Natural killer cell (primary cell): ENCODE results near the gene DNAH2. TPM values are rescaled to one million over a fixed set of nuclear protein-coding genes. Genes with fewer than 3 reads are reported as not detected.

ENCODE experiments used
- ATAC-seq, 3 donors: fragments of 150-1000 bp in 2 of 3; fragments of 200-7000 bp in 1 of 3; cut with Tn5 transposase; 1 replicate in 1 of 3; 2 replicates in 2 of 3; pipeline ENCODE4 v1.10.0; 2021; ENCODE audit warnings: mild to moderate bottlenecking in 2 of 3, moderate library complexity in 2 of 3
- DNase-seq, 2 donors: peaks; one replicate each; pipeline versions ENCODE4 v3.0.0 to v3.0.0-alpha.2; 2013 to 2021; ENCODE audit warnings: mixed read lengths in 1 of 2
- H3K27ac ChIP-seq: one replicate; pipeline ENCODE4 v1.5.1; 2013; ENCODE audit warnings: mild to moderate bottlenecking, low read length
- H3K27me3 ChIP-seq: one replicate; pipeline ENCODE4 v1.6.1; 2013; ENCODE audit warnings: low read length; ENCODE audit not compliant: control insufficient read depth, insufficient read depth
- H3K36me3 ChIP-seq: one replicate; pipeline ENCODE4 v1.6.1; 2013; ENCODE audit warnings: low read length; ENCODE audit not compliant: control insufficient read depth, insufficient read depth
- H3K4me1 ChIP-seq: one replicate; pipeline ENCODE4 v1.6.1; 2013; ENCODE audit warnings: low read length; ENCODE audit not compliant: control insufficient read depth, insufficient read depth
- H3K4me3 ChIP-seq: one replicate; pipeline ENCODE4 v1.5.1; 2013; ENCODE audit warnings: low read length
- H3K9me3 ChIP-seq: one replicate; pipeline ENCODE4 v1.6.1; 2013; ENCODE audit warnings: low read length; ENCODE audit not compliant: control insufficient read depth, insufficient read depth
- H3K27ac Mint-ChIP-seq, 2 donors: one replicate each; pipeline ENCODE4 v1.8.0; 2022; ENCODE audit warnings: mild to moderate bottlenecking in 2 of 2, mixed read lengths in 2 of 2, moderate library complexity in 1 of 2
- H3K27me3 Mint-ChIP-seq, 2 donors: one replicate each; pipeline ENCODE4 v1.8.0; 2022; ENCODE audit warnings: low read depth in 2 of 2, mixed read lengths in 2 of 2
- H3K36me3 Mint-ChIP-seq: one replicate; pipeline ENCODE4 v1.8.0; 2022; ENCODE audit warnings: mixed read lengths
- H3K4me1 Mint-ChIP-seq, 2 donors: one replicate each; pipeline ENCODE4 v1.8.0; 2022; ENCODE audit warnings: mixed read lengths in 2 of 2
- H3K4me3 Mint-ChIP-seq: one replicate; pipeline ENCODE4 v1.8.0; 2022; ENCODE audit warnings: mild to moderate bottlenecking, moderate library complexity, mixed read lengths
- H3K9me3 Mint-ChIP-seq, 2 donors: one replicate each; pipeline ENCODE4 v1.8.0; 2022; ENCODE audit warnings: mixed read lengths in 2 of 2
- WGBS: methylation state at CpG from one replicate; pipeline ENCODE4 v1.1.7; 2013; ENCODE audit warnings: missing lambda C conversion rate; ENCODE audit not compliant: insufficient coverage; 5-methylcytosine and 5-hydroxymethylcytosine counted together
- intact Hi-C: fragments of 100-400 bp; cut with micrococcal nuclease; formaldehyde crosslinking; loops from one replicate; pipeline ENCODE4 v1.14.2; 2022
- total RNA-seq, 4 donors: library from RNA; stranded (reverse); fragments of 120-200 nt in 1 of 4; gene quantifications; one replicate each; pipeline versions ENCODE4 v1.2.3 to v1.2.4, GENCODE V29; 2013 to 2022
- TF ChIP-seq, protein P1 (sequence below): fragments of 200-600 bp; IDR thresholded peaks from one replicate; pipeline ENCODE4 v1.8.0; 2022; ENCODE audit warnings: antibody characterized with exemption

DNAH2 gene
- total RNA-seq, 3 donors from 2014 or later (not counting 1 experiment from before 2014, with no cell fraction given) = 0.05 to 0.07 TPM; not detected in 1

GRCh38 chr17:7797976-7798375 lies 80.4 kb downstream of the DNAH2 start:
- no peak overlapping the region for H3K4me3 ChIP-seq
- intact Hi-C loops = no loop called here
- no peaks in the 10 kb centered on the region for H3K4me1 ChIP-seq

GRCh38 chr17:7798839-7799238 lies 81.3 kb downstream of the DNAH2 start:
- TF ChIP-seq, protein P1, sequence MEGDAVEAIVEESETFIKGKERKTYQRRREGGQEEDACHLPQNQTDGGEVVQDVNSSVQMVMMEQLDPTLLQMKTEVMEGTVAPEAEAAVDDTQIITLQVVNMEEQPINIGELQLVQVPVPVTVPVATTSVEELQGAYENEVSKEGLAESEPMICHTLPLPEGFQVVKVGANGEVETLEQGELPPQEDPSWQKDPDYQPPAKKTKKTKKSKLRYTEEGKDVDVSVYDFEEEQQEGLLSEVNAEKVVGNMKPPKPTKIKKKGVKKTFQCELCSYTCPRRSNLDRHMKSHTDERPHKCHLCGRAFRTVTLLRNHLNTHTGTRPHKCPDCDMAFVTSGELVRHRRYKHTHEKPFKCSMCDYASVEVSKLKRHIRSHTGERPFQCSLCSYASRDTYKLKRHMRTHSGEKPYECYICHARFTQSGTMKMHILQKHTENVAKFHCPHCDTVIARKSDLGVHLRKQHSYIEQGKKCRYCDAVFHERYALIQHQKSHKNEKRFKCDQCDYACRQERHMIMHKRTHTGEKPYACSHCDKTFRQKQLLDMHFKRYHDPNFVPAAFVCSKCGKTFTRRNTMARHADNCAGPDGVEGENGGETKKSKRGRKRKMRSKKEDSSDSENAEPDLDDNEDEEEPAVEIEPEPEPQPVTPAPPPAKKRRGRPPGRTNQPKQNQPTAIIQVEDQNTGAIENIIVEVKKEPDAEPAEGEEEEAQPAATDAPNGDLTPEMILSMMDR = no peak

More at GRCh38 chr17:7797976-7798375, 80.4 kb downstream of the DNAH2 start:
- no peaks in the 10 kb centered on the region for H3K27me3 ChIP-seq
- no peak overlapping the region for H3K27ac ChIP-seq
- ATAC-seq = no peak
- H3K9me3 Mint-ChIP-seq = no peaks in the 10 kb centered on the region
- TF ChIP-seq, protein P1 = no peak
- WGBS = 94% methylated on average over 13 of the region's 13 CpGs
- no peaks in the 10 kb centered on the region for H3K36me3 Mint-ChIP-seq
- no peak overlapping the region for H3K4me3 Mint-ChIP-seq
- H3K27me3 Mint-ChIP-seq = peaks cover 0 to 4% of the 10 kb centered on the region in 2 donors
- no peaks in the 10 kb centered on the region for H3K36me3 ChIP-seq
- H3K4me1 Mint-ChIP-seq = no peaks in the 10 kb centered on the region
- no peak for DNase-seq
- no peaks in the 10 kb centered on the region for H3K9me3 ChIP-seq
- no peak overlapping the region for H3K27ac Mint-ChIP-seq

GRCh38 chr17:7803981-7804380 lies 86.4 kb downstream of the DNAH2 start:
- H3K4me3 Mint-ChIP-seq = no peak overlapping the region

More at GRCh38 chr17:7798839-7799238, 81.3 kb downstream of the DNAH2 start:
- Mint-ChIP-seq H3K9me3 (no peaks in the 10 kb centered on the region), H3K27ac (no peak overlapping the region), H3K4me3 (no peak overlapping the region), H3K4me1 (no peaks in the 10 kb centered on the region), H3K36me3 (no peaks in the 10 kb centered on the region), H3K27me3 (peaks cover 1 to 4% of the 10 kb centered on the region in 2 donors)
- Histone ChIP-seq H3K36me3 (no peaks in the 10 kb centered on the region), H3K4me3 (no peak overlapping the region), H3K27me3 (no peaks in the 10 kb centered on the region), H3K27ac (no peak overlapping the region), H3K9me3 (no peaks in the 10 kb centered on the region), H3K4me1 (no peaks in the 10 kb centered on the region)
- ATAC-seq (no peak), DNase-seq (no peak)
- intact Hi-C loops = no loop called here
- 84% methylated on average over 13 of the region's 13 CpGs for WGBS

More at GRCh38 chr17:7803981-7804380, 86.4 kb downstream of the DNAH2 start:
- no peak for DNase-seq
- H3K36me3 Mint-ChIP-seq = no peaks in the 10 kb centered on the region
- no peak overlapping the region for H3K27ac Mint-ChIP-seq
- no peaks in the 10 kb centered on the region for H3K27me3 ChIP-seq
- no peaks in the 10 kb centered on the region for H3K4me1 Mint-ChIP-seq
- H3K4me1 ChIP-seq = no peaks in the 10 kb centered on the region
- intact Hi-C loops = no loop called here
- H3K9me3 ChIP-seq = no peaks in the 10 kb centered on the region
- ATAC-seq = no peak
- H3K36me3 ChIP-seq = no peaks in the 10 kb centered on the region
- TF ChIP-seq, protein P1 = no peak
- no peaks in the 10 kb centered on the region for H3K9me3 Mint-ChIP-seq
- H3K27me3 Mint-ChIP-seq = peaks cover 3 to 5% of the 10 kb centered on the region in 2 donors
- WGBS = 70% methylated on average over 13 of the region's 13 CpGs
- H3K27ac ChIP-seq = no peak overlapping the region
- no peak overlapping the region for H3K4me3 ChIP-seq
